ENCODE measurements around the gene CALCOCO2.

The CALCOCO2 gene

GRCh38 chr17:48873696-48874443 is 43.0 kb downstream of the CALCOCO2 start:
- DNase-seq (ENCODE audit: low spot score) = no peak

GRCh38 chr17:48878920-48879898 is 48.4 kb downstream of the CALCOCO2 start:
- peak; percentile 82 for DNase-seq (ENCODE audit: low spot score)

- no peak for DNase-seq (ENCODE audit: low spot score)
These were observed 51.4 kb downstream of the CALCOCO2 start for GRCh38 chr17:48882272-48882671.

DNA sequence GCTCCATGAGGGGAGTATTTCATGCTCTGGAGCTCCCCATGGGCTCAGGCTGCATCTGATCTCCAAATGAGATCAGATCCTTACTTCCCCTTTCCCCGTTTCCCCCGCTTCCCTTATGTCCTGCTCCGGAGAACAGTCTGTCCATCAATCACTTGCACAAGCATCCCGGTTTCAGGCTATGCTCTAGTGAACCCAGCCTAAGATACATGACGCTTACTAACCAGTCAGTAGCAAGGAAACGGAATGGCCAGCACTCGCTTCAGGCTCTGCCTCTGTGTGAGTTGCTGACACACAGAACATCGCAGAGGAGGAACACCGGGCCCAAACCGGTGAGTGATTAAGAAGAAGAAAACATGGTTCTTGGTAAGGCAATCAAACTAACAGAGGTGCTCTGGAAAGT is 52.3 kb downstream of the CALCOCO2 start:
- no peak for DNase-seq (ENCODE audit: low spot score)

DNA sequence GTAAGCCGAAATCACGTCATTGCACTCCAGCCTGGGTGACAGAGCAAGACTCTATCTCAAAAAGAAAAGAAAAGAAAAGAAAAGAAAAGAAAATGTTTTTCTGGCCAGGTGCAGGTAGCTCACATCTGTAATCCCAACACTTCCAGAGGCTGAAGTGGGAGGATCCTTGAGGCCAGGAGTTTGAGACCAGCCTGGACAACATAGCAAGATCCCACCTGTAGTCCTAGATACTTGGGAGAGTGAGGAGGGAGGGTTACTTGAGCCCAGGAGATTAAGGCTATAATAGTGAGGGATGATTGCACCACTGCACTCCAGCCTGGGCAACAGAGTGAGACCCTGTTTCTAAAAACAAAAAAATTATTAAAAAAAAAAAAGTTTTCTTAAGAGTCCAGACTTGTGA is 59.3 kb downstream of the CALCOCO2 start:
- no peak for DNase-seq (ENCODE audit: low spot score)

- no peak for DNase-seq (ENCODE audit: low spot score)
These were observed 62.3 kb downstream of the CALCOCO2 start for GRCh38 chr17:48892940-48893645.

- DNase-seq (ENCODE audit: low spot score) = no peak
These were observed 63.0 kb downstream of the CALCOCO2 start for GRCh38 chr17:48893646-48894508.

GRCh38 chr17:48894886-48895285 is 64.1 kb downstream of the CALCOCO2 start:
- no peak for DNase-seq (ENCODE audit: low spot score)

DNA sequence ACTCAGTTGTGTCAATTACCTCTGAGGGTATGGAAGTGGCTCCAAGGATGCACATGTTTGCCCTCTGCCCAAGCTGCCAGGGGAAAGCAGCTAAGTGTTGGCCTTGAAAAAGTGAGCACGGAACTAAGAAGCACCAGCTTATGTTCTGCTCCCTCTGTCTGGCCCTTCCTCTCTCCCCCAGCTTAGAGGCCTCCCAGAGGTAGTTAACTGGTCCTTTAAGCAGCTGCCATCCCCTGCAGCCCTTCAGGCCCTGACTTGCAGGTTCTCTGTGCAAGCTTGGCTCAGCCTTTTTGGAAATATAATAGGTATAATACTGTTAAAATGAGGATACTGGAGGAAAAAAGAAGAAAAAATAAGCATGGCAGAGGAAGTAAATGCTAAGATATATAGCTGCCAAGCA is 70.4 kb downstream of the CALCOCO2 start:
- DNase-seq (ENCODE audit: low spot score) = no peak

GRCh38 chr17:48903401-48903800 is 72.6 kb downstream of the CALCOCO2 start:
- DNase-seq (ENCODE audit: low spot score) = no peak

GRCh38 chr17:48904428-48904827 is 73.6 kb downstream of the CALCOCO2 start:
- no peak for DNase-seq (ENCODE audit: low spot score)

DNA sequence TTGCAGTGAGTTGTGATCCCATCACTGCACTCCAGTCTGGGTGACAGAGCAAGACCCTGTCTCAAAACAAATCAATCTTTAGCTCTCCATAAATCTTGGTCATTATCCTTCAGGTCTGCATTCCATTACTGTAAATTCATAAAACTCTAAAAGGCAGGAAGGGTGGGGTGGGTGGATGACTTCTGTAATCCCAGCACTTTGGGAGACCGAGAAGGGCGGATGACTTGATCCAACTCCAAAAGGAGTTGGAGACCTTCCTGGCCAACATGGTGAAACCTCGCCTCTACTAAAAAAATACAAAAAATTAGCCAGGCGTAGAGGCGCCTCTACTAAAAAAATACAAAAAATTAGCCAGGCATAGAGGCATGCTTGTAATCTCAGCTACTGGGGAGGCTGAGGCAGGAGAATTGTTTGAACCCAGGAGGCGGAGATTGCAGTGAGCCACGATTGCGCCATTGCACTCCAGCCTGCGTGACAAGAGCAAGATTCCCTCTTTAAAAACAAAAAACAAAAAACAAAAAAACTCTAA is 75.2 kb downstream of the CALCOCO2 start:
- no peak for DNase-seq (ENCODE audit: low spot score)

GRCh38 chr17:48907713-48908046 is 76.8 kb downstream of the CALCOCO2 start:
- no peak for DNase-seq (ENCODE audit: low spot score)

GRCh38 chr17:48908047-48908843 is 77.4 kb downstream of the CALCOCO2 start, which contains the start of gene UBE2Z:
UBE2Z (plus strand) TSS chr17:48908407; CDS start chr17:48908504, 97 bp downstream.
- DNase-seq (ENCODE audit: low spot score) = peak; percentile 93

DNA sequence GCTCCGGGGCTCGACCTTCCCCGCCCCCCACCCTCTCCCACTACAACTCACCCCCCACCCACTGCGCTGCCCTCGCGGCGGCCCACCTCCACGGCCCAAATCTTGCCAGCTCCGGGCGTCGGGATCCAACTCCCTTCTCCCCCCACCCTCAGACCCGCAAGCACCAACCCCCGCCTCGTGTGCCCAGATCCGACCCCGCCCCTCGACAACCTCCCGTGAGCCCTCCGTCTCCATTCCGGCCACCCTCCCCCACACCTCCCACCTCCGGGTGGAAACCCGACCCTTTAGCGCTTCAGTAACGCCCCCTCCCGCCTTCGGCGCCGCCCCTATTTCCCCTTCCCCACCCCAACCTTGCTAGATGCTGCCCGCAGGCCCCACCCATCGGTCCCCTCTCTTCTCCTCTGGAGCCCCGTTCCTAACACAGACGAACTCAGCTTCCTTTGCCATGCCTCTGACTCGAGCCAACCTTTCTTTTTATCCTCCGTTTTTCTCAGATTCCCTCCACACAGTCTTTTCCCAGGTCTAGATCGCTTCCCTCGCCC is 78.1 kb downstream of the CALCOCO2 start:
- DNase-seq (ENCODE audit: low spot score) = peak; percentile 33

GRCh38 chr17:48909783-48910182 is 78.9 kb downstream of the CALCOCO2 start:
- no peak for DNase-seq (ENCODE audit: low spot score)

DNA sequence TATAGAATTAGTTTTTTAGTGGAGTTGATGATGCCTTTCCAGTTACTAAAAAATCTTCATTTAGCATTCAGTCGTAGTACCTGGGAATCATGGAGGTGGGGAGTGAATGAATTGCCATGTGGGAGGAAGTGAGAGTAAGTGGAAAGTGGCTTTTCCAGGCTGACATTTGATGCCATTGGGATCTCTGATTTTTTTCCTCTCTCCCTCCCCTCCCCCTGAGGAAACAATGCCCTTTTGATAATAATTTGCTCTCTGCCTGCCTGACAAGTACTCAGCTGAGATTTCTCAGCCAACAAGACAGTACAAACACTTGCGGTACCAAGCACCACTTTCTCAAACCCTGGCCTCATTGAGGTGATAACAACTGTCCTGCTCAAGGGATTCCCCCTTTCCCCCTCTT is 79.5 kb downstream of the CALCOCO2 start:
- no peak for DNase-seq (ENCODE audit: low spot score)

- no peak for DNase-seq (ENCODE audit: low spot score)
These were observed 81.6 kb downstream of the CALCOCO2 start for GRCh38 chr17:48912476-48912875.

Measured in hematopoietic multipotent progenitor cell treated with erythropoietin and hydrocortisone succinate and interleukin-3 and kit ligand, for 17 days (in vitro differentiated cells).